ENCODE measurements around the gene CNOT11. TPM values are rescaled to one million over a fixed set of nuclear protein-coding genes. Genes with fewer than 3 reads are reported as not detected.

Gene CNOT11
- total RNA-seq (2022; extraction: Qiagen RNA extraction; ENCODE audit: low read depth) = 39.6 to 46.9 TPM (median 41.9 TPM) in 5 replicates

DNA sequence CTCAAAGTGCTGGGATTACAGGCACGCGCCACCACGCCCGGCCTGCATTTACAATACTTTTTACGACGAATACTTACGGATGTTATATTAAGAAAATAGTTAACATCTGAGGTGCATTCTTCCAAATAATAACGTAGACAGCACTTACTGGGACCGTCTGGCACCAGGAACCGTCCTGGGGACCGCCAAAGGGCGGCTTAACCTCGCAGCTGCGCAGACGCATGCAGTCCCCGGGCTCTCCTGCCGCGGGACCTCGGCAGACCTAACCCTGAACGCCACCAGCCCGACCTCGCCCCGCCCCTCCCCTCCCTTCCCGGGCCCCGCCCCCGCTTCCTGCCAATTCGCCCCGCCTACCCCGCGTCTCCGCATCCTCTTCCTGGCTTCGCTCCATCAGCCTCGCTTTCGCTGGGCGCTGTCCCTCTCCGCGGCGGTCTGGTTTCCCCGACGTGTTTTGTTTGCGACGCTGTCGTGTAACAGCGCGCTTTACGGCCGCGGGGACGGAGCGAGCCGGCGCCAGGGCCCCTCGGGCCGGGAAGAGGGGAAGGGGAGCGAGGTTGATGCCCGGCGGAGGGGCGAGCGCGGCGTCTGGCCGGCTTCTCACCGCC, at the start of gene CNOT11:
Gene CNOT11, plus strand, starts transcription at position 479 of the 605 bp plus-strand sequence. Its CDS starts 79 bp downstream, at position 558.

DNA sequence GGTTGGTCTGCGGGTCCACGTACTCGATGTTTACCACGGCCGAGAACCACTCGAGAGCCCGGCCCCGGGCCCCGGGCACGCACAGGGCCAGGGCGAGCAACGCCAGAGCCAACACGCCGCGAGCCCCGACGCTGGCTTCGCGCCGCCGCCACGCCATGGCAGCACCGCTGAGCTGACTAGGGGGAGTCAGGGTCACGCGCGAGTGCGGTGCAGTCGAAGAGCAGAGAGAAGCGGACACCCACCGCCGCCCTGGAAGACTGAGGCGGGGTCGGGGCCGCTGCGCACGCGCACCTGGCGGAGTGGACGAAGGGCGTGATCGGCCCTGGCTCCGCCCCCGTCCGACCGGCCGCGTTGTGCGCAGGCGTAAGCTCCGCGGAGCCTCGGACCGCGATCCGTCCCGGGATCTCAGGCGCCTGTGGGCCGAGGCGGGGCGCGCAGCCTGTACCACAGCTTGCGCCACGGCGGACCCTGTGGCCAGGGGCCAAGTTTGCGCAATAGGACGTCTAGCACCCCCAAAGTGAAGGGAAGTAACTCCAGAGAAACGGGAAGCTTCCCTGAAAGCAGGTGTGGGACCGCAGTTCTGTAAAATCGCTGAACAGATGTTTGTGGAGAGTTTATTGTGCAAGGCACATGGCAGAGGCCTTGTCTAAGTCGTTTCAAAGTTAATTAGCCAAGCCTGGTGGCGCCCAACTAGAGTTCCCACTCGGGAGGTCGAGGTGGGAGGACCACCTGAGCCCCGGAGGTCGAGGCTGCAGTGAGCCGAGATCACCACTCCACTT, 55.9 kb downstream of the CNOT11 start, which contains the start of gene RNF149:
Gene RNF149, minus strand, starts transcription at position 270 of the 779 bp plus-strand sequence. Its CDS starts 113 bp downstream, at position 157.

Other genes starting within 250 kb of the CNOT11 start
- 26.2 to 40.4 TPM (median 35.5 TPM) in 5 replicates for gene TBC1D8, start 101.5 kb upstream of the CNOT11 start, total RNA-seq (2022; extraction: Qiagen RNA extraction; ENCODE audit: low read depth)
- gene RNF149, start 55.8 kb downstream of the CNOT11 start, total RNA-seq (2022; extraction: Qiagen RNA extraction; ENCODE audit: low read depth) = 34.1 to 44.0 TPM (median 41.2 TPM) in 5 replicates
- 5.9 to 9.7 TPM (median 7.8 TPM) in 5 replicates for gene CREG2, start 134.6 kb downstream of the CNOT11 start, total RNA-seq (2022; extraction: Qiagen RNA extraction; ENCODE audit: low read depth)
- gene RFX8, start 222.2 kb downstream of the CNOT11 start, total RNA-seq (2022; extraction: Qiagen RNA extraction; ENCODE audit: low read depth) = not detected in 5 replicates